ENCODE measurements around the gene CDH4. TPM values are rescaled to one million over a fixed set of nuclear protein-coding genes. Genes with fewer than 3 reads are reported as not detected.

The CDH4 gene
- total RNA-seq, 2 experiments from 2014 or later, result not detected

- POLR2A ChIA-PET, result no interaction called here
- Histone ChIP-seq H2AFZ (ENCODE audit: low read length) (no peak overlapping the region), H4K20me1 (ENCODE audit: insufficient read depth, low read length) (no peaks in the 10 kb centered on the region), H3K4me3 (ENCODE audit: low read depth, low read length, poor library complexity, severe bottlenecking) (no peak overlapping the region), H3K9me2 (ENCODE audit: insufficient read depth, low read length) (no peaks in the 10 kb centered on the region), H3K4me2 (ENCODE audit: low read length) (no peak overlapping the region), H3K36me3 (ENCODE audit: insufficient read depth, low read length) (no peaks in the 10 kb centered on the region), H3K79me2 (ENCODE audit: insufficient read depth, low read depth, low read length) (no peaks in the 10 kb centered on the region), H3K9me3 (ENCODE audit: low read length) (peaks cover 5% of the 10 kb centered on the region; the same call in 1 of the 2 replicates), H3K4me1 (ENCODE audit: insufficient read depth, low read length, poor library complexity, severe bottlenecking) (no peaks in the 10 kb centered on the region), H3K27ac (ENCODE audit: low read depth, low read length, poor library complexity, severe bottlenecking) (no peak overlapping the region)
- CTCF ChIA-PET (ENCODE audit: unreplicated experiment), result no interaction called here
- no TSS peak for BruUV-seq (replicated peaks)
- no peak for DNase-seq (ENCODE audit: low spot score)
- intact Hi-C loops (cut with micrococcal nuclease; ENCODE audit: unreplicated experiment), result no loop called here
- TF ChIP-seq, protein P1, sequence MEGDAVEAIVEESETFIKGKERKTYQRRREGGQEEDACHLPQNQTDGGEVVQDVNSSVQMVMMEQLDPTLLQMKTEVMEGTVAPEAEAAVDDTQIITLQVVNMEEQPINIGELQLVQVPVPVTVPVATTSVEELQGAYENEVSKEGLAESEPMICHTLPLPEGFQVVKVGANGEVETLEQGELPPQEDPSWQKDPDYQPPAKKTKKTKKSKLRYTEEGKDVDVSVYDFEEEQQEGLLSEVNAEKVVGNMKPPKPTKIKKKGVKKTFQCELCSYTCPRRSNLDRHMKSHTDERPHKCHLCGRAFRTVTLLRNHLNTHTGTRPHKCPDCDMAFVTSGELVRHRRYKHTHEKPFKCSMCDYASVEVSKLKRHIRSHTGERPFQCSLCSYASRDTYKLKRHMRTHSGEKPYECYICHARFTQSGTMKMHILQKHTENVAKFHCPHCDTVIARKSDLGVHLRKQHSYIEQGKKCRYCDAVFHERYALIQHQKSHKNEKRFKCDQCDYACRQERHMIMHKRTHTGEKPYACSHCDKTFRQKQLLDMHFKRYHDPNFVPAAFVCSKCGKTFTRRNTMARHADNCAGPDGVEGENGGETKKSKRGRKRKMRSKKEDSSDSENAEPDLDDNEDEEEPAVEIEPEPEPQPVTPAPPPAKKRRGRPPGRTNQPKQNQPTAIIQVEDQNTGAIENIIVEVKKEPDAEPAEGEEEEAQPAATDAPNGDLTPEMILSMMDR (conservative IDR thresholded peaks at IDR 0.05; ENCODE audit: low read length), result no peak
- no peak for TF ChIP-seq EZH2phosphoT487 (IDR thresholded peaks at IDR 0.05; ENCODE audit: borderline replicate concordance, low read depth, low read length)
Measured at GRCh38 chr20:61549865-61550264, 297.8 kb downstream of the CDH4 start.

- CTCF ChIA-PET (ENCODE audit: unreplicated experiment), result no interaction called here
- no peaks in the 10 kb centered on the region for H3K9me2 ChIP-seq (ENCODE audit: insufficient read depth, low read length)
- peaks cover 5% of the 10 kb centered on the region; the same call in 1 of the 2 replicates for H3K9me3 ChIP-seq (ENCODE audit: low read length)
Measured at GRCh38 chr20:61551401-61551800, 299.3 kb downstream of the CDH4 start.

GRCh38 chr20:61554617-61555016 lies 302.6 kb downstream of the CDH4 start:
- Histone ChIP-seq H3K9me2 (ENCODE audit: insufficient read depth, low read length) (no peaks in the 10 kb centered on the region), H3K27ac (ENCODE audit: low read depth, low read length, poor library complexity, severe bottlenecking) (no peak overlapping the region), H3K9me3 (ENCODE audit: low read length) (peaks cover 5% of the 10 kb centered on the region; the same call in 1 of the 2 replicates), H3K4me3 (ENCODE audit: low read depth, low read length, poor library complexity, severe bottlenecking) (no peak overlapping the region), H3K4me2 (ENCODE audit: low read length) (no peak overlapping the region), H3K36me3 (ENCODE audit: insufficient read depth, low read length) (no peaks in the 10 kb centered on the region), H3K79me2 (ENCODE audit: insufficient read depth, low read depth, low read length) (no peaks in the 10 kb centered on the region), H4K20me1 (ENCODE audit: insufficient read depth, low read length) (no peaks in the 10 kb centered on the region), H3K4me1 (ENCODE audit: insufficient read depth, low read length, poor library complexity, severe bottlenecking) (no peaks in the 10 kb centered on the region), H2AFZ (ENCODE audit: low read length) (no peak overlapping the region)
- ChIA-PET POLR2A (no interaction called here), CTCF (ENCODE audit: unreplicated experiment) (no interaction called here)
- BruUV-seq (replicated peaks), result no TSS peak
- TF ChIP-seq, protein P1 (conservative IDR thresholded peaks at IDR 0.05; ENCODE audit: low read length), result no peak
- no peak for TF ChIP-seq EZH2phosphoT487 (IDR thresholded peaks at IDR 0.05; ENCODE audit: borderline replicate concordance, low read depth, low read length)
- intact Hi-C loops (cut with micrococcal nuclease; ENCODE audit: unreplicated experiment), result no loop called here
- DNase-seq (ENCODE audit: low spot score), result no peak

More at GRCh38 chr20:61551401-61551800, 299.3 kb downstream of the CDH4 start:
- intact Hi-C loops (cut with micrococcal nuclease; ENCODE audit: unreplicated experiment), result no loop called here
- TF ChIP-seq EZH2phosphoT487 (IDR thresholded peaks at IDR 0.05; ENCODE audit: borderline replicate concordance, low read depth, low read length), result no peak
- TF ChIP-seq, protein P1 (conservative IDR thresholded peaks at IDR 0.05; ENCODE audit: low read length), result no peak
- POLR2A ChIA-PET, result no interaction called here
- Histone ChIP-seq H3K4me3 (ENCODE audit: low read depth, low read length, poor library complexity, severe bottlenecking) (no peak overlapping the region), H2AFZ (ENCODE audit: low read length) (no peak overlapping the region), H3K79me2 (ENCODE audit: insufficient read depth, low read depth, low read length) (no peaks in the 10 kb centered on the region), H4K20me1 (ENCODE audit: insufficient read depth, low read length) (no peaks in the 10 kb centered on the region), H3K36me3 (ENCODE audit: insufficient read depth, low read length) (no peaks in the 10 kb centered on the region), H3K27ac (ENCODE audit: low read depth, low read length, poor library complexity, severe bottlenecking) (no peak overlapping the region), H3K4me1 (ENCODE audit: insufficient read depth, low read length, poor library complexity, severe bottlenecking) (no peaks in the 10 kb centered on the region), H3K4me2 (ENCODE audit: low read length) (no peak overlapping the region)
- no TSS peak for BruUV-seq (replicated peaks)
- DNase-seq (ENCODE audit: low spot score), result no peak

Data from OCI-LY7 (cell line).